Measurements from ENCODE around the gene IL13. TPM values are rescaled to one million over a fixed set of nuclear protein-coding genes. Genes with fewer than 3 reads are reported as not detected.

Gene IL13
- total RNA-seq, 1 donor, result not detected

GRCh38 chr5:132635873-132636272 lies 22.1 kb upstream of the IL13 start:
- H3K4me1 ChIP-seq (ENCODE audit: insufficient read depth, low read length), result no peaks in the 10 kb centered on the region
- H3K27ac ChIP-seq (ENCODE audit: low read depth, low read length), result no peak overlapping the region
- H2AFZ ChIP-seq (ENCODE audit: low read length), result no peak overlapping the region
- no peak for TF ChIP-seq CTCF (IDR thresholded peaks at IDR 0.05; ENCODE audit: extremely low read depth, low read depth, low read length)
- no peak for DNase-seq (ENCODE audit: insufficient read length, low spot score, missing footprints)
- no peaks in the 10 kb centered on the region for H4K20me1 ChIP-seq (ENCODE audit: insufficient read depth, low read length)
- peaks cover 24% of the 10 kb centered on the region for H3K36me3 ChIP-seq (ENCODE audit: insufficient read depth, low read length)
- no peaks in the 10 kb centered on the region for H3K79me2 ChIP-seq (ENCODE audit: insufficient read depth, low read length)
- H3K4me2 ChIP-seq (ENCODE audit: insufficient read depth, low read length), result no peak overlapping the region
- no peaks in the 10 kb centered on the region for H3K27me3 ChIP-seq (ENCODE audit: insufficient read depth, low read length)
- H3K4me3 ChIP-seq (ENCODE audit: insufficient read depth, low read length), result no peak overlapping the region
- H3K9me3 ChIP-seq (ENCODE audit: low read depth, low read length), result no peaks in the 10 kb centered on the region

GRCh38 chr5:132637241-132637640 lies 20.7 kb upstream of the IL13 start:
- no peak for DNase-seq (ENCODE audit: insufficient read length, low spot score, missing footprints)
- H3K4me3 ChIP-seq (ENCODE audit: insufficient read depth, low read length), result no peak overlapping the region
- no peaks in the 10 kb centered on the region for H4K20me1 ChIP-seq (ENCODE audit: insufficient read depth, low read length)
- no peaks in the 10 kb centered on the region for H3K4me1 ChIP-seq (ENCODE audit: insufficient read depth, low read length)
- no peak overlapping the region for H3K27ac ChIP-seq (ENCODE audit: low read depth, low read length)
- H3K4me2 ChIP-seq (ENCODE audit: insufficient read depth, low read length), result no peak overlapping the region
- H3K36me3 ChIP-seq (ENCODE audit: insufficient read depth, low read length), result peaks cover 35% of the 10 kb centered on the region
- H3K79me2 ChIP-seq (ENCODE audit: insufficient read depth, low read length), result no peaks in the 10 kb centered on the region
- TF ChIP-seq CTCF (IDR thresholded peaks at IDR 0.05; ENCODE audit: extremely low read depth, low read depth, low read length), result no peak
- no peak overlapping the region for H2AFZ ChIP-seq (ENCODE audit: low read length)
- H3K27me3 ChIP-seq (ENCODE audit: insufficient read depth, low read length), result no peaks in the 10 kb centered on the region
- no peaks in the 10 kb centered on the region for H3K9me3 ChIP-seq (ENCODE audit: low read depth, low read length)

- Histone ChIP-seq H3K4me1 (ENCODE audit: insufficient read depth, low read length) (no peaks in the 10 kb centered on the region), H3K4me2 (ENCODE audit: insufficient read depth, low read length) (no peak overlapping the region), H3K79me2 (ENCODE audit: insufficient read depth, low read length) (no peaks in the 10 kb centered on the region), H3K27me3 (ENCODE audit: insufficient read depth, low read length) (no peaks in the 10 kb centered on the region), H3K9me3 (ENCODE audit: low read depth, low read length) (no peaks in the 10 kb centered on the region), H3K27ac (ENCODE audit: low read depth, low read length) (no peak overlapping the region), H2AFZ (ENCODE audit: low read length) (no peak overlapping the region), H4K20me1 (ENCODE audit: insufficient read depth, low read length) (no peaks in the 10 kb centered on the region), H3K36me3 (ENCODE audit: insufficient read depth, low read length) (peaks cover 45% of the 10 kb centered on the region), H3K4me3 (ENCODE audit: insufficient read depth, low read length) (no peak overlapping the region)
- no peak for DNase-seq (ENCODE audit: insufficient read length, low spot score, missing footprints)
- no peak for TF ChIP-seq CTCF (IDR thresholded peaks at IDR 0.05; ENCODE audit: extremely low read depth, low read depth, low read length)
Measured at GRCh38 chr5:132639706-132640130, 18.3 kb upstream of the IL13 start.

GRCh38 chr5:132640613-132641012 lies 17.4 kb upstream of the IL13 start:
- Histone ChIP-seq H2AFZ (ENCODE audit: low read length) (no peak overlapping the region), H4K20me1 (ENCODE audit: insufficient read depth, low read length) (no peaks in the 10 kb centered on the region), H3K9me3 (ENCODE audit: low read depth, low read length) (no peaks in the 10 kb centered on the region), H3K4me1 (ENCODE audit: insufficient read depth, low read length) (no peaks in the 10 kb centered on the region), H3K36me3 (ENCODE audit: insufficient read depth, low read length) (peaks cover 45% of the 10 kb centered on the region), H3K4me2 (ENCODE audit: insufficient read depth, low read length) (no peak overlapping the region), H3K27ac (ENCODE audit: low read depth, low read length) (no peak overlapping the region), H3K79me2 (ENCODE audit: insufficient read depth, low read length) (no peaks in the 10 kb centered on the region), H3K4me3 (ENCODE audit: insufficient read depth, low read length) (no peak overlapping the region), H3K27me3 (ENCODE audit: insufficient read depth, low read length) (no peaks in the 10 kb centered on the region)
- no peak for DNase-seq (ENCODE audit: insufficient read length, low spot score, missing footprints)
- no peak for TF ChIP-seq CTCF (IDR thresholded peaks at IDR 0.05; ENCODE audit: extremely low read depth, low read depth, low read length)

All from osteoblast (primary cell).